ENCODE results near the gene MYO19. TPM values are rescaled to one million over a fixed set of nuclear protein-coding genes. Genes with fewer than 3 reads are reported as not detected.

Gene MYO19
- total and polyA plus RNA-seq, 2 of the 8 experiments (the other 6 are each of a cell fraction or from before 2014, with no cell fraction given) = 126 to 163 TPM

DNA sequence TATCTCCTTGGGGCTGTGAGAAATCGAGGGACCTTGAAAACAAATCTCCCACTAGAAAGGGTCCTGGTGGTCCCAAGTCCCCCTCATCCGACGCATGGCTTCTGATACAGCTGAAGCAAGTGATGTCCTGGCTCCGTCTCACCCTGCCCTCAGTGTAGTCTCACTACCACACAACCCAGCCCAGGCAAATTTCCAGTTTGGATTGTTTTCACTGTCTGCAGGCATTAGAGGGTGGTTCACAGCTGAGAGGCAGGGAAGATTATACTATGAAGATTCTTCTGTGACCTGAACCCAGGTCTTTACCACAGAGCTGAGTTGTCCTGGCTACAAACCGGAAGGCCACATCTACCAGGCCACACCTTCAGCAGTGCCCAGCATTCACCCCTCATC, 30.5 kb downstream of the MYO19 start (continued):
- TF ChIP-seq CBX8 (IDR thresholded peaks at IDR 0.05; ENCODE audit: borderline replicate concordance, low read depth, low read length) (no peak), CHD2 (IDR thresholded peaks at IDR 0.05; ENCODE audit: low read length) (no peak), GABPA (IDR thresholded peaks at IDR 0.05; ENCODE audit: borderline replicate concordance, insufficient read depth, low read length) (no peak)

Measured in H1 (cell line).